ENCODE measurements around the gene SRCAP.

The SRCAP gene

GRCh38 chr16:30703971-30704370 lies 5.0 kb downstream of the SRCAP start:
- no peak for TF ChIP-seq FOXM1 (IDR thresholded peaks at IDR 0.05; ENCODE audit: borderline replicate concordance, low read depth)
- TF ChIP-seq YY1 (IDR thresholded peaks at IDR 0.05; ENCODE audit: low read depth): no peak
- TF ChIP-seq EGR1 (IDR thresholded peaks at IDR 0.05): no peak
- no peak for TF ChIP-seq TAF1 (IDR thresholded peaks at IDR 0.05; ENCODE audit: low read depth)
- no peak for TF ChIP-seq RAD21 (IDR thresholded peaks at IDR 0.05; ENCODE audit: low read depth)
- no peak for TF ChIP-seq NFIC (IDR thresholded peaks at IDR 0.05)
- no peak for TF ChIP-seq TEAD4 (IDR thresholded peaks at IDR 0.05)
- no peak for TF ChIP-seq CEBPB (IDR thresholded peaks at IDR 0.05)
- TF ChIP-seq ZBTB7A (IDR thresholded peaks at IDR 0.05; ENCODE audit: low read depth): no peak
- no peak for TF ChIP-seq MAX (IDR thresholded peaks at IDR 0.05)
- TF ChIP-seq CREB1 (IDR thresholded peaks at IDR 0.05; ENCODE audit: low read depth): no peak
- TF ChIP-seq TCF12 (IDR thresholded peaks at IDR 0.05; ENCODE audit: low read depth): no peak
- no peak for TF ChIP-seq REST (IDR thresholded peaks at IDR 0.05; ENCODE audit: low read depth)
- no peak for TF ChIP-seq EP300 (IDR thresholded peaks at IDR 0.05; ENCODE audit: borderline replicate concordance)
- TF ChIP-seq USF1 (IDR thresholded peaks at IDR 0.05): no peak

- TF ChIP-seq RAD21 (IDR thresholded peaks at IDR 0.05; ENCODE audit: low read depth): no peak
Measured at GRCh38 chr16:30706046-30706445, 7.1 kb downstream of the SRCAP start.

- TF ChIP-seq NFIC (IDR thresholded peaks at IDR 0.05) (no peak), USF1 (IDR thresholded peaks at IDR 0.05) (no peak), MAX (IDR thresholded peaks at IDR 0.05) (no peak), CREB1 (IDR thresholded peaks at IDR 0.05; ENCODE audit: low read depth) (no peak), EGR1 (IDR thresholded peaks at IDR 0.05) (no peak), FOXM1 (IDR thresholded peaks at IDR 0.05; ENCODE audit: borderline replicate concordance, low read depth) (no peak)
Measured at GRCh38 chr16:30710971-30711370, 12.0 kb downstream of the SRCAP start.

GRCh38 chr16:30711712-30712111 lies 12.7 kb downstream of the SRCAP start:
- no peak for TF ChIP-seq TAF1 (IDR thresholded peaks at IDR 0.05; ENCODE audit: low read depth)
- no peak for TF ChIP-seq CEBPB (IDR thresholded peaks at IDR 0.05)
- TF ChIP-seq ZBTB7A (IDR thresholded peaks at IDR 0.05; ENCODE audit: low read depth): no peak
- TF ChIP-seq TEAD4 (IDR thresholded peaks at IDR 0.05): no peak
- no peak for TF ChIP-seq TCF12 (IDR thresholded peaks at IDR 0.05; ENCODE audit: low read depth)
- TF ChIP-seq FOXM1 (IDR thresholded peaks at IDR 0.05; ENCODE audit: borderline replicate concordance, low read depth): no peak
- TF ChIP-seq REST (IDR thresholded peaks at IDR 0.05; ENCODE audit: low read depth): no peak
- TF ChIP-seq MAX (IDR thresholded peaks at IDR 0.05): no peak
- no peak for TF ChIP-seq YY1 (IDR thresholded peaks at IDR 0.05; ENCODE audit: low read depth)
- no peak for TF ChIP-seq RAD21 (IDR thresholded peaks at IDR 0.05; ENCODE audit: low read depth)
- no peak for TF ChIP-seq USF1 (IDR thresholded peaks at IDR 0.05)
- TF ChIP-seq EGR1 (IDR thresholded peaks at IDR 0.05): no peak
- no peak for TF ChIP-seq CREB1 (IDR thresholded peaks at IDR 0.05; ENCODE audit: low read depth)
- TF ChIP-seq NFIC (IDR thresholded peaks at IDR 0.05): no peak
- TF ChIP-seq EP300 (IDR thresholded peaks at IDR 0.05; ENCODE audit: borderline replicate concordance): no peak

- no peak for TF ChIP-seq ZBTB7A (IDR thresholded peaks at IDR 0.05; ENCODE audit: low read depth)
- TF ChIP-seq EGR1 (IDR thresholded peaks at IDR 0.05): no peak
Measured at GRCh38 chr16:30715750-30716445, 16.9 kb downstream of the SRCAP start.

GRCh38 chr16:30720086-30720485 lies 21.1 kb downstream of the SRCAP start:
- TF ChIP-seq TAF1 (IDR thresholded peaks at IDR 0.05; ENCODE audit: low read depth) (no peak), NFIC (IDR thresholded peaks at IDR 0.05) (no peak)

Data from Ishikawa (cell line).